GM19193 (cell line): ENCODE measurements around the gene ACSS2.

Source experiments
- POLR2A ChIP-seq: IDR thresholded peaks from 4 replicates; pipeline ENCODE4 v1.6.1; 2011; ENCODE audit not compliant: insufficient read depth, insufficient read length; ENCODE audit errors: extremely low read depth

The ACSS2 gene

GRCh38 chr20:34974246-34974645, 97.8 kb downstream of the ACSS2 start:
- no peak for TF ChIP-seq POLR2A

- no peak for TF ChIP-seq POLR2A
These were observed 99.9 kb downstream of the ACSS2 start for GRCh38 chr20:34976286-34976685.
